ENCODE measurements around the gene RNF225. TPM values are rescaled to one million over a fixed set of nuclear protein-coding genes. Genes with fewer than 3 reads are reported as not detected.

Gene RNF225
- total and polyA plus RNA-seq, 3 experiments from 2014 or later = 0.28 to 0.78 TPM; not detected in 1

- Histone ChIP-seq H3K36me3 (ENCODE audit: insufficient read depth, low read length) (no peaks in the 10 kb centered on the region), H3K27ac (ENCODE audit: low read depth, low read length) (no peak overlapping the region), H3K9me3 (ENCODE audit: low read length) (no peaks in the 10 kb centered on the region), H3K4me3 (ENCODE audit: low read length) (peak overlapping the region; percentile 47), H3K4me1 (ENCODE audit: insufficient read depth, low read length) (peaks cover 10% of the 10 kb centered on the region), H3K27me3 (ENCODE audit: insufficient read depth, low read length, poor library complexity, severe bottlenecking) (no peaks in the 10 kb centered on the region)
- Mint-ChIP-seq H3K36me3 (peaks cover 0 to 6% (median 2%) of the 10 kb centered on the region in 3 donors), H3K9me3 (peaks cover 0 to 2% (median 0%) of the 10 kb centered on the region in 5 donors), H3K27ac (peak overlapping the region in 2 of 8 donors; percentile 24), H3K4me1 (peaks cover 0 to 37% (median 13%) of the 10 kb centered on the region in 3 donors), H3K27me3 (peaks cover 0 to 2% of the 10 kb centered on the region in 2 donors), H3K4me3 (peak overlapping the region; percentile 52 to 76 (median 66))
- ChIA-PET POLR2A (interaction anchor here (0.5 to 1.9 kb wide), 7 partner anchors 9 to 298 kb away, joined by 3 to 16 read pairs (median 3); partner anchors contain the start of genes ZNF132, ZNF274, ZNF837 and ZSCAN22), CTCF (interaction anchor here (1.1 to 1.2 kb wide), 2 partner anchors 128 to 164 kb away, joined by 3 to 4 read pairs; no protein-coding TSS in a partner anchor)
- DNase-seq = peak in 4 of 5 donors; percentile 12 to 70 (median 56)
These were observed 39.3 kb upstream of the RNF225 start for GRCh38 chr19:58355908-58356765.

- no peak for DNase-seq
- CTCF ChIA-PET = interaction anchor here (1.1 to 1.2 kb wide), 2 partner anchors 129 to 163 kb away, joined by 3 to 4 read pairs; no protein-coding TSS in a partner anchor
- no peaks in the 10 kb centered on the region for H3K27me3 ChIP-seq (ENCODE audit: insufficient read depth, low read length, poor library complexity, severe bottlenecking)
- POLR2A ChIA-PET = interaction anchor here (0.5 to 1.9 kb wide), 8 partner anchors 10 to 299 kb away, joined by 3 to 16 read pairs (median 3); partner anchors contain the start of genes ZNF132, ZNF274, ZNF837 and ZSCAN22
- peaks cover 3 to 40% (median 15%) of the 10 kb centered on the region in 3 donors for H3K4me1 Mint-ChIP-seq
- peaks cover 0 to 2% of the 10 kb centered on the region in 2 donors for H3K27me3 Mint-ChIP-seq
- H3K9me3 ChIP-seq (ENCODE audit: low read length) = no peaks in the 10 kb centered on the region
- peaks cover 0 to 5% (median 2%) of the 10 kb centered on the region in 3 donors for H3K36me3 Mint-ChIP-seq
- H3K9me3 Mint-ChIP-seq = peaks cover 0 to 2% (median 0%) of the 10 kb centered on the region in 5 donors
- peaks cover 14% of the 10 kb centered on the region for H3K4me1 ChIP-seq (ENCODE audit: insufficient read depth, low read length)
- H3K27ac ChIP-seq (ENCODE audit: low read depth, low read length) = no peak overlapping the region
- peak overlapping the region in 5 of 7 donors; percentile 63 to 76 (median 66) for H3K4me3 Mint-ChIP-seq
- H3K4me3 ChIP-seq (ENCODE audit: low read length) = peak overlapping the region; percentile 47
- H3K36me3 ChIP-seq (ENCODE audit: insufficient read depth, low read length) = no peaks in the 10 kb centered on the region
- peak overlapping the region in 2 of 8 donors; percentile 24 to 32 for H3K27ac Mint-ChIP-seq
These were observed 38.5 kb upstream of the RNF225 start for GRCh38 chr19:58356766-58357480.

GRCh38 chr19:58357481-58358145 lies 37.8 kb upstream of the RNF225 start:
- POLR2A ChIA-PET = interaction anchor here (1.9 kb wide), 1 partner anchor 10 kb away, joined by 16 read pairs; no protein-coding TSS in a partner anchor
- Mint-ChIP-seq H3K4me1 (peaks cover 6 to 42% (median 17%) of the 10 kb centered on the region in 3 donors), H3K9me3 (no peaks in the 10 kb centered on the region), H3K4me3 (peak overlapping the region in 3 of 7 donors; percentile 38 to 47 (median 41)), H3K36me3 (peaks cover 0 to 4% (median 0%) of the 10 kb centered on the region in 3 donors), H3K27ac (peak overlapping the region in 1 of 8 donors; percentile 32), H3K27me3 (peaks cover 0 to 2% of the 10 kb centered on the region in 2 donors)
- Histone ChIP-seq H3K27ac (ENCODE audit: low read depth, low read length) (no peak overlapping the region), H3K4me3 (ENCODE audit: low read length) (no peak overlapping the region), H3K36me3 (ENCODE audit: insufficient read depth, low read length) (no peaks in the 10 kb centered on the region), H3K9me3 (ENCODE audit: low read length) (no peaks in the 10 kb centered on the region), H3K27me3 (ENCODE audit: insufficient read depth, low read length, poor library complexity, severe bottlenecking) (no peaks in the 10 kb centered on the region), H3K4me1 (ENCODE audit: insufficient read depth, low read length) (peaks cover 15% of the 10 kb centered on the region)
- DNase-seq = no peak
- CTCF ChIA-PET = no interaction called here

DNA sequence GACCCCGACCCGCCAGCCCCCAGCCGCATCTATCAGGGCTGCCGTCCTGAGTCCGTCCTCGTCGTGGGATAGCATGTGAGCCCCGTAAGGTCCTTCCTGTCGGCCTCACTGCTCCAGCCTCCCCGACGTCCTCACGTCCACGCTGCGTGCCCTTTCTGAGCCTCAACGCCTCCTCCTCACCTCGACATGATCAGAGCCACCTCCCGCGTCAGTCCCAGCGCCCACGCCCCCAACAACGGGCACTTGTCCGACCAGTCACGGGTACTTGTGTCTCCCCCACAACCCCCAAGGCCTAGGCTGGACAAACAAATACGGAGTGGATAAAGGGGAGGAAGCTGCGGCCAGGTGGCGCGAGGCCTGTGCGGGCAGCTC lies 33.6 kb upstream of the RNF225 start:
- DNase-seq = peak in 2 of 5 donors; percentile 22 to 66
- no peaks in the 10 kb centered on the region for H3K9me3 Mint-ChIP-seq
- ChIA-PET POLR2A (interaction anchor here (0.9 to 2.5 kb wide), 8 partner anchors 9 to 179 kb away, joined by 5 to 16 read pairs (median 8); partner anchors contain the start of genes ZNF132, ZNF274, ZNF837 and ZSCAN22), CTCF (interaction anchor here (1.4 to 2.1 kb wide), 3 partner anchors 15 to 158 kb away, joined by 5 to 13 read pairs (median 6); partner anchors contain the start of gene ZBTB45)
- Histone ChIP-seq H3K27ac (ENCODE audit: low read depth, low read length) (peak overlapping the region; percentile 77), H3K36me3 (ENCODE audit: insufficient read depth, low read length) (no peaks in the 10 kb centered on the region), H3K27me3 (ENCODE audit: insufficient read depth, low read length, poor library complexity, severe bottlenecking) (no peaks in the 10 kb centered on the region), H3K4me1 (ENCODE audit: insufficient read depth, low read length) (peaks cover 14% of the 10 kb centered on the region), H3K9me3 (ENCODE audit: low read length) (no peaks in the 10 kb centered on the region), H3K4me3 (ENCODE audit: low read length) (peak overlapping the region; percentile 97)
- peak overlapping the region; percentile 85 to 100 (median 93) for H3K4me3 Mint-ChIP-seq
- H3K27ac Mint-ChIP-seq = peak overlapping the region; percentile 85 to 98 (median 94)
- no peaks in the 10 kb centered on the region for H3K27me3 Mint-ChIP-seq
- peaks cover 0 to 6% (median 0%) of the 10 kb centered on the region in 3 donors for H3K36me3 Mint-ChIP-seq
- peaks cover 6 to 26% (median 11%) of the 10 kb centered on the region in 3 donors for H3K4me1 Mint-ChIP-seq

DNA sequence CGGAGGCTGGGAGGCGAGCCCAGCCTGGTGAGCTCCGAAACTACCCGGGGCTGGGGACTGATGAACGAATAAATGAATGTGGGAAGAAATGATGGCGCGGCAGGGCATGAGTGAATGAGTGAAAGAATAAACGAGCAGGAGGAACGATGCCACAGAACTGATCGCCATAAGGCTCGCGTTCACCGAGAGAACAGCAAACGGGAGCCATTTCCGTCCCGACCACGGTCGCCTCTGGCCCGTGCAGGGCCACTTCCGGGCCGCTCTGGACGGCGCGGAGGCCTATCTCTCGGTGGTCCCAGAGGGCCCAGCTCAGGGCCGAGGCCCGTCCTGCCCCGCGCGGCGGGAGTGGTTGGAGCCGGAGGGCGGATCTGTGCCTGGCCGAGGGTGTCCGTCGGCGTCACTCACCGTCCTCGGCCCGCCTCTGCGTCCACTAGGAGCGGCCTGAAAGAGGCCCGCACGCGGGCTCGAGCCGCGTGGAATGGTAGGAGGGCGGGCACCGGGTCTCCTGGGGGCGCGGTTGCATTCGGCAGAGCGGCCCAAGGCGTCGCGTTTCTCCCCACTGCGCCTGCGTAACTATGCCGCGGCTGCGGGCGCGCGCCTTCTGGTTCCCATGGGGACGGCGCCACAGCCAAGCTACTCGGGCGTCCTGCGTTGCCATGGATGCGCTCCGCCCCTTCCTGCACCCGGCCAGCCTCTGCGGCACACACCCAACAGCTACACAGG lies 33.0 kb upstream of the RNF225 start, which contains the start of gene ZNF497:
Gene ZNF497, minus strand, starts transcription at position 480 of the 723 bp plus-strand sequence. CDS start 5,116 bp downstream, outside the sequence.
- Histone ChIP-seq H3K4me1 (ENCODE audit: insufficient read depth, low read length) (peaks cover 8% of the 10 kb centered on the region), H3K36me3 (ENCODE audit: insufficient read depth, low read length) (no peaks in the 10 kb centered on the region), H3K27me3 (ENCODE audit: insufficient read depth, low read length, poor library complexity, severe bottlenecking) (no peaks in the 10 kb centered on the region), H3K9me3 (ENCODE audit: low read length) (no peaks in the 10 kb centered on the region), H3K4me3 (ENCODE audit: low read length) (peak within 1 kb of the TSS; percentile 97), H3K27ac (ENCODE audit: low read depth, low read length) (peak within 1 kb of the TSS; percentile 77)
- Mint-ChIP-seq H3K27me3 (no peaks in the 10 kb centered on the region), H3K36me3 (peaks cover 0 to 6% (median 0%) of the 10 kb centered on the region in 3 donors), H3K27ac (peak within 1 kb of the TSS; percentile 85 to 98 (median 94)), H3K4me3 (peak within 1 kb of the TSS; percentile 85 to 100 (median 93)), H3K4me1 (peaks cover 6 to 20% (median 11%) of the 10 kb centered on the region in 3 donors), H3K9me3 (no peaks in the 10 kb centered on the region)
- POLR2A ChIA-PET = interaction anchor here (0.7 to 2.5 kb wide), 13 partner anchors 8 to 179 kb away, joined by 4 to 16 read pairs (median 6); partner anchors contain the start of genes ERVK3-1, ZNF132, ZNF274 and ZNF584
- peak; percentile 94 to 98 (median 96) for DNase-seq
- CTCF ChIA-PET = interaction anchor here (0.9 to 2.1 kb wide), 8 partner anchors 11 to 158 kb away, joined by 3 to 13 read pairs (median 5); partner anchors contain the start of genes ZBTB45 and ZSCAN22

GRCh38 chr19:58364146-58364545 lies 31.3 kb upstream of the RNF225 start:
- peaks cover 5% of the 10 kb centered on the region for H3K4me1 ChIP-seq (ENCODE audit: insufficient read depth, low read length)
- ChIA-PET POLR2A (interaction anchor here (1.6 kb wide), 1 partner anchor 59 kb away, joined by 6 read pairs; the partner anchor contains the start of gene ERVK3-1), CTCF (interaction anchor here (1.6 to 1.9 kb wide), 3 partner anchors 9 to 38 kb away, joined by 4 to 6 read pairs (median 5); partner anchors contain the start of gene ZSCAN22)
- no peak overlapping the region for H3K27ac ChIP-seq (ENCODE audit: low read depth, low read length)
- H3K27ac Mint-ChIP-seq = no peak overlapping the region
- no peaks in the 10 kb centered on the region for H3K9me3 ChIP-seq (ENCODE audit: low read length)
- DNase-seq = no peak
- peak overlapping the region in 6 of 7 donors; percentile 11 to 69 (median 42) for H3K4me3 Mint-ChIP-seq
- peaks cover 0 to 6% (median 0%) of the 10 kb centered on the region in 3 donors for H3K36me3 Mint-ChIP-seq
- peaks cover 6 to 12% (median 9%) of the 10 kb centered on the region in 3 donors for H3K4me1 Mint-ChIP-seq
- H3K4me3 ChIP-seq (ENCODE audit: low read length) = no peak overlapping the region
- H3K9me3 Mint-ChIP-seq = no peaks in the 10 kb centered on the region
- H3K27me3 ChIP-seq (ENCODE audit: insufficient read depth, low read length, poor library complexity, severe bottlenecking) = no peaks in the 10 kb centered on the region
- H3K27me3 Mint-ChIP-seq = no peaks in the 10 kb centered on the region
- no peaks in the 10 kb centered on the region for H3K36me3 ChIP-seq (ENCODE audit: insufficient read depth, low read length)

All from CD8-positive, alpha-beta memory T cell (primary cell).